Peyer's patch (tissue), 4 donors: ENCODE results near the gene C5orf34.

ENCODE experiments used
- CTCF ChIP-seq, 6 experiments: fragments of 450-650 bp in 4 of 6; fragments of 200-600 bp in 2 of 6; sonication (generic) in 1 of 6; IDR thresholded peaks; one replicate each; pipeline ENCODE4 v1.5.1; 2017 to 2019; ENCODE audit warnings: antibody characterized with exemption in 6 of 6, mild to moderate bottlenecking in 3 of 6, moderate library complexity in 1 of 6
- POLR2A ChIP-seq, 2 donors: fragments of 450-650 bp; IDR thresholded peaks; one replicate each; pipeline ENCODE4 v1.5.1; 2017; ENCODE audit warnings: antibody characterized with exemption in 2 of 2, mild to moderate bottlenecking in 2 of 2, moderate library complexity in 2 of 2

DNA sequence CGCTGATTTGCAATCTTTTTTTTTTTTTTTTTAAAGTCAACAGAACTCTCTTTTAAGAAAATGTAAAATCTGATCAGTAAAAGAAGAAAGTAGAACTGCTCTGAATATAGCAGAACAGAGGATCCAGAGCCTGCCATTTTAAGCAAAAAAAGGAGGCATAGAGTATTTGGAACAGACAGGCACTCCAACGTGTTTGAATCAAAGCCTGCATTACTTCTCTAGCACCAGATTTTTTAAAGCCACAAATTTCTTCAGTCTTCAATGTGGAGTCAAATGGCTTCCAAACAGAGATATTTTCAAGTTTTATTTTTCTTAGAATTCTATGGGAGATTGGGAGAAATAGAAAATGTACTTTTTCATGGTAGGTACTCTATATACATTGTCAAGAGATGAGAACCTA lies 36.8 kb upstream of the C5orf34 start:
- TF ChIP-seq CTCF (IDR thresholded peaks at IDR 0.05) (no peak), POLR2A (IDR thresholded peaks at IDR 0.05) (no peak)
